GM23338 (cell line): ENCODE data around the gene AGAP1. TPM values are rescaled to one million over a fixed set of nuclear protein-coding genes. Genes with fewer than 3 reads are reported as not detected.

ENCODE experiments used
- ATAC-seq: fragments of 200-7000 bp; cut with Tn5 transposase; 3 replicates; pipeline ENCODE4 v1.9.1; 2020
- DNase-seq: peaks from one replicate; pipeline ENCODE4 v3.0.0-alpha.2; 2015; ENCODE audit warnings: low spot score
- H2AFZ ChIP-seq: fragments of 200-600 bp; sonication (generic); 2 replicates; pipeline ENCODE4 v1.8.0; 2016; ENCODE audit warnings: antibody characterized with exemption, mild to moderate bottlenecking, moderate library complexity
- H3F3A ChIP-seq: fragments of 200-600 bp; sonication (generic); replicated peaks from 2 replicates; pipeline ENCODE4 v1.8.0; 2017; ENCODE audit warnings: antibody characterized with exemption, mixed run types, low read depth
- H3K27ac ChIP-seq: fragments of 200-600 bp; sonication (generic); 2 replicates; pipeline ENCODE4 v1.6.1; 2016; ENCODE audit warnings: low read depth
- H3K27me3 ChIP-seq: fragments of 200-600 bp; sonication (generic); 2 replicates; pipeline ENCODE4 v1.8.0; 2016; ENCODE audit warnings: mild to moderate bottlenecking, mixed run types, moderate library complexity; ENCODE audit not compliant: insufficient read depth
- H3K36me3 ChIP-seq: fragments of 200-600 bp; sonication (generic); 2 replicates; pipeline ENCODE4 v1.8.0; 2016; ENCODE audit warnings: mild to moderate bottlenecking; ENCODE audit not compliant: insufficient read depth
- H3K4me1 ChIP-seq: fragments of 200-600 bp; sonication (generic); 2 replicates; pipeline ENCODE4 v1.8.0; 2016; ENCODE audit warnings: mild to moderate bottlenecking, moderate library complexity; ENCODE audit not compliant: insufficient read depth
- H3K4me2 ChIP-seq: fragments of 200-600 bp; sonication (generic); 2 replicates; pipeline ENCODE4 v1.7.1; 2017; ENCODE audit warnings: mixed run types
- H3K4me3 ChIP-seq: fragments of 200-600 bp; sonication (generic); 2 replicates; pipeline ENCODE4 v1.6.1; 2016; ENCODE audit warnings: mixed run types
- H3K79me2 ChIP-seq: fragments of 200-600 bp; sonication (generic); replicated peaks from 2 replicates; pipeline ENCODE4 v1.8.0; 2017; ENCODE audit warnings: mild to moderate bottlenecking; ENCODE audit not compliant: insufficient read depth
- H3K9me2 ChIP-seq: fragments of 200-600 bp; sonication (generic); 2 replicates; pipeline ENCODE4 v1.8.0; 2017; ENCODE audit not compliant: insufficient read depth
- H4K20me1 ChIP-seq: fragments of 200-600 bp; sonication (generic); replicated peaks from 2 replicates; pipeline ENCODE4 v1.8.0; 2017; ENCODE audit warnings: mild to moderate bottlenecking; ENCODE audit not compliant: insufficient read depth
- H3K27ac Mint-ChIP-seq: 2 replicates; pipeline ENCODE4 v1.8.0; 2020; ENCODE audit warnings: inconsistent platforms, mild to moderate bottlenecking, moderate library complexity, mixed read lengths
- H3K27me3 Mint-ChIP-seq: 3 replicates; pipeline ENCODE4 v1.8.0; 2022; ENCODE audit warnings: low read depth, mild to moderate bottlenecking, moderate library complexity, mixed read lengths, inconsistent platforms; ENCODE audit not compliant: insufficient read depth, poor library complexity
- H3K36me3 Mint-ChIP-seq: 3 replicates; pipeline ENCODE4 v1.8.0; 2021; ENCODE audit warnings: low read depth, mild to moderate bottlenecking, inconsistent platforms, moderate library complexity, mixed read lengths
- H3K4me1 Mint-ChIP-seq: 3 replicates; pipeline ENCODE4 v1.8.0; 2020; ENCODE audit warnings: mild to moderate bottlenecking, inconsistent platforms, mixed read lengths
- H3K4me3 Mint-ChIP-seq: 3 replicates; pipeline ENCODE4 v1.8.0; 2021; ENCODE audit warnings: moderate library complexity, mild to moderate bottlenecking, inconsistent platforms, mixed read lengths
- H3K9me3 Mint-ChIP-seq: 3 replicates; pipeline ENCODE4 v1.8.0; 2020; ENCODE audit warnings: moderate library complexity, mild to moderate bottlenecking, inconsistent platforms, mixed read lengths
- CREB1 ChIP-seq: fragments of 250-450 bp; sonication (Bioruptor Pico); IDR thresholded peaks from 2 replicates; pipeline ENCODE4 v1.5.0; 2020; ENCODE audit warnings: low read depth, mild to moderate bottlenecking, moderate library complexity
- ETS1 ChIP-seq: IDR thresholded peaks from 2 replicates; pipeline ENCODE4 v1.6.1; 2016; ENCODE audit warnings: antibody characterized with exemption
- EZH2 ChIP-seq: fragments of 200-600 bp; sonication (generic); IDR thresholded peaks from one replicate; pipeline ENCODE4 v1.8.0; 2017; ENCODE audit warnings: antibody characterized with exemption, mild to moderate bottlenecking, low read depth; ENCODE audit not compliant: unreplicated experiment
- JUNB ChIP-seq: IDR thresholded peaks from one replicate; pipeline ENCODE4 v1.6.1; 2016; ENCODE audit warnings: antibody characterized with exemption; ENCODE audit not compliant: unreplicated experiment
- NANOG ChIP-seq: IDR thresholded peaks from 2 replicates; pipeline ENCODE4 v1.6.1; 2016; ENCODE audit warnings: antibody characterized with exemption, borderline replicate concordance
- STAT1 ChIP-seq: IDR thresholded peaks from one replicate; pipeline ENCODE4 v1.6.1; 2016; ENCODE audit warnings: antibody characterized with exemption; ENCODE audit not compliant: unreplicated experiment
- ZNF462 ChIP-seq: fragments of 250-450 bp; sonication (Bioruptor Pico); IDR thresholded peaks from 2 replicates; pipeline ENCODE4 v1.5.0; 2020; ENCODE audit warnings: mild to moderate bottlenecking, moderate library complexity
- polyA plus RNA-seq: library from polyadenylated mRNA; unstranded; fragments of >200 nt; fragmentation: Nextera tagmentation; extraction: Ambion mirVana; gene quantifications from 2 replicates; pipeline ENCODE4 v1.2.1, GENCODE V29; 2016
- total RNA-seq: library from RNA; depleted of rRNA; stranded (reverse); fragments of >200 nt; shearing (Covaris generic); gene quantifications from 2 replicates; pipeline ENCODE4 v1.2.3, GENCODE V29; 2014

Gene AGAP1
- total and polyA plus RNA-seq, 2 experiments from 2014 or later = 13.3 to 27.9 TPM

- no peak for TF ChIP-seq ZNF462 (CRISPR knock-in tag)
- no peak for TF ChIP-seq CREB1
Measured at GRCh38 chr2:235480614-235481013, 13.2 kb upstream of the AGAP1 start (continued).

- no peaks in the 10 kb centered on the region for H3K9me2 ChIP-seq
- H4K20me1 ChIP-seq = no peaks in the 10 kb centered on the region
- H3K4me1 Mint-ChIP-seq = no peaks in the 10 kb centered on the region
- no peaks in the 10 kb centered on the region for H3K36me3 ChIP-seq
- H3K27ac Mint-ChIP-seq = no peak overlapping the region
- H3K27ac ChIP-seq = no peak overlapping the region
- no peaks in the 10 kb centered on the region; the same call in 2 of the 3 replicates for H3K9me3 Mint-ChIP-seq
- no peaks in the 10 kb centered on the region for H3K27me3 ChIP-seq
- DNase-seq = no peak
- no peak for ATAC-seq
- no peak overlapping the region for H2AFZ ChIP-seq
- H3K79me2 ChIP-seq = no peaks in the 10 kb centered on the region
- no peaks in the 10 kb centered on the region for H3K36me3 Mint-ChIP-seq
- H3K27me3 Mint-ChIP-seq = no peaks in the 10 kb centered on the region
- H3K4me1 ChIP-seq = no peaks in the 10 kb centered on the region
- H3F3A ChIP-seq = no peaks in the 10 kb centered on the region
- no peak overlapping the region for H3K4me3 ChIP-seq
- no peak overlapping the region for H3K4me2 ChIP-seq
- H3K4me3 Mint-ChIP-seq = no peak overlapping the region
- TF ChIP-seq EZH2 = no peak
- TF ChIP-seq STAT1 = no peak
- TF ChIP-seq ETS1 = no peak
- no peak for TF ChIP-seq NANOG
- no peak for TF ChIP-seq JUNB
- no peak for TF ChIP-seq CREB1
Measured at GRCh38 chr2:235483313-235483712, 10.5 kb upstream of the AGAP1 start.
